Right lobe of liver (tissue), 6 donors: ENCODE measurements around the gene SNAI1. TPM values are rescaled to one million over a fixed set of nuclear protein-coding genes. Genes with fewer than 3 reads are reported as not detected.

ENCODE experiments used
- ATAC-seq, 4 donors: fragments of 200-7000 bp; cut with Tn5 transposase; one replicate each; pipeline ENCODE4 v1.9.1; 2020; ENCODE audit warnings: mild to moderate bottlenecking in 4 of 4, moderate library complexity in 4 of 4
- DNase-seq, 3 donors: peaks; one replicate each; pipeline ENCODE4 v3.0.0-alpha.2; 2020
- H3K27ac ChIP-seq, 3 donors: fragments of 200-600 bp; one replicate each; pipeline ENCODE4 v1.8.0; 2022
- H3K27me3 ChIP-seq, 2 donors: fragments of 200-600 bp; one replicate each; pipeline ENCODE4 v1.8.0; 2022
- H3K36me3 ChIP-seq, 4 donors: fragments of 200-600 bp; sonication (generic) in 1 of 4; one replicate each; pipeline versions ENCODE4 v1.5.1 to v1.8.0; 2017 to 2022; ENCODE audit warnings: control low read depth in 1 of 4
- H3K4me1 ChIP-seq, 4 donors: fragments of 200-600 bp; sonication (generic) in 1 of 4; one replicate each; pipeline versions ENCODE4 v1.5.1 to v1.8.0; 2017 to 2022; ENCODE audit warnings: control low read depth in 1 of 4
- H3K4me3 ChIP-seq, 3 donors: fragments of 200-600 bp; one replicate each; pipeline ENCODE4 v1.8.0; 2022
- H3K9me3 ChIP-seq, 4 donors: fragments of 200-600 bp; sonication (generic) in 1 of 4; one replicate each; pipeline versions ENCODE4 v1.5.1 to v1.8.0; 2017 to 2022; ENCODE audit warnings: control low read depth in 1 of 4
- CTCF ChIP-seq, 4 donors: fragments of 200-600 bp in 3 of 4; fragments of 450-650 bp in 1 of 4; IDR thresholded peaks; one replicate each; pipeline versions ENCODE4 v1.5.1 to v1.8.0; 2016 to 2022; ENCODE audit warnings: antibody characterized with exemption in 4 of 4, mild to moderate bottlenecking in 2 of 4
- POLR2A ChIP-seq: fragments of 450-650 bp; IDR thresholded peaks from one replicate; pipeline ENCODE4 v1.6.1; 2017; ENCODE audit warnings: antibody characterized with exemption, mild to moderate bottlenecking
- WGBS: methylation state at CpG from one replicate; pipeline ENCODE4 v1.1.6; 2018; ENCODE audit warnings: low coverage, low lambda C conversion rate; ENCODE audit not compliant: insufficient coverage; ENCODE audit errors: missing lambda C conversion rate; 5-methylcytosine and 5-hydroxymethylcytosine counted together
- intact Hi-C, 2 donors: fragments of 100-400 bp; cut with DNase I; formaldehyde crosslinking; loops; one replicate each; pipeline versions ENCODE4 v1.11.2 to v1.14.1; 2022
- total RNA-seq, 6 experiments: library from RNA; depleted of rRNA in 2 of 6; stranded (reverse); fragments of >200 nt in 2 of 6; fragmentation: NEBNext Ultra II Directional in 3 of 6; extraction: Animal tissue kit (Norgen Biotek cat#: 25700) in 3 of 6; gene quantifications; one replicate each; pipeline versions ENCODE4 v1.1.0 to v1.2.4, GENCODE V29; 2016 to 2023
- donor health status: DM: no; HTN: yes; CAD: no.
- donor health status: DM: no; HTN: no; CAD: no.
- donor health status: DM: no; HTN: no; CAD: no.
- donor health status: DM: no; HTN: yes; CAD: no.
- donor health status: DM: no; HTN: yes; CAD: no.

The SNAI1 gene
- total RNA-seq, 6 experiments from 2014 or later, result 0.73 to 1.9 (median 1.1) TPM

DNA sequence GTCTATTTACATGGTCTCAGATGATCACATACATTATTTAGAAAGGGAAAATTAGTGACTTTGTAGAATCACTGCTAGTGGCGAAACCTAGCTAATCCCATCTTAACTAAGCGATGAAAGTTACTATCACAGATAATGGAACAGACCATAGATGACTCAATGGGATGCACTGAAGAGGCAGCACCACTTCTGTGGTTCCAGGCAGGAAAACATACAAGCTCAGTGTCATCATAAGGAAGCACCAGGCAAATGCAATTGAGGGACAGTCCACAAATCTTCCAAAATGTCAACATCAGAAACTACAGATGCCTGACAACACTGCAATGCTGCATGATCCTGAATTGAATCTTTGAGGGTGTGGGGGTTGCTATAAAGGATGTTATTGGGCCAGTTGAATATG, 15.9 kb upstream of the SNAI1 start:
- Histone ChIP-seq H3K4me1 (no peaks in the 10 kb centered on the region), H3K4me3 (no peak overlapping the region), H3K27ac (no peak overlapping the region), H3K9me3 (no peaks in the 10 kb centered on the region), H3K36me3 (no peaks in the 10 kb centered on the region), H3K27me3 (no peaks in the 10 kb centered on the region)
- ATAC-seq, result no peak
- intact Hi-C loops, result no loop called here
- WGBS, result 100% methylated on average over 2 of the region's 2 CpGs
- no peak for DNase-seq
- TF ChIP-seq POLR2A (no peak), CTCF (IDR thresholded peaks at IDR 0.05) (no peak)

DNA sequence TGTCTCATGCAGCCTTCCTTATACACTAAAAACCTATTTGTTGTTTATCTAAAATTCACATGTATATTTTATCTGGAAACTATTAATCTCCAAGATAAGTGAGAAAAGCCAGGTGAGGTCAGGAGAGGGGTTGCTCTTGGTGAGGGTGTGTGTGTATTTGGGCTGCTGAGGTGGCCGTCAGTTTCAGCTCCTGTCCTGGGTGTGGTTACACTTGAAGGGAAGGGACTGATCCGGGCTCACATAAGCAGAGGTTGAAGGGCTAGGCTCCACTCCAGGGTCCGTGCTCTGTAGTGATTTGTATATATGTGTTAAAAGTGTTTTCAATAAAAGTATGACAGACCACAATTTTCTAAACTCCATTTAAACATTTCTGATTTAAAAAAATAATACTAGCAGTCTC, 13.5 kb upstream of the SNAI1 start:
- no peak for ATAC-seq

GRCh38 chr20:49969946-49970345, 12.8 kb upstream of the SNAI1 start:
- intact Hi-C loops, result loop anchor here in 1 of 2 donors (10.0 kb wide), 1 partner anchor 205 kb away; no protein-coding TSS in a partner anchor
- no peak overlapping the region for H3K27ac ChIP-seq
- H3K36me3 ChIP-seq, result no peaks in the 10 kb centered on the region
- no peaks in the 10 kb centered on the region for H3K4me1 ChIP-seq
- DNase-seq (no peak), ATAC-seq (no peak)
- H3K27me3 ChIP-seq, result no peaks in the 10 kb centered on the region
- H3K9me3 ChIP-seq, result no peaks in the 10 kb centered on the region
- no peak overlapping the region for H3K4me3 ChIP-seq
- WGBS, result 36% methylated on average over 3 of the region's 5 CpGs
- no peak for TF ChIP-seq POLR2A
- TF ChIP-seq CTCF (IDR thresholded peaks at IDR 0.05), result no peak

More for the DNA sequence above, 13.5 kb upstream of the SNAI1 start:
- Histone ChIP-seq H3K9me3 (no peaks in the 10 kb centered on the region), H3K4me3 (no peak overlapping the region), H3K27me3 (no peaks in the 10 kb centered on the region), H3K36me3 (no peaks in the 10 kb centered on the region), H3K4me1 (no peaks in the 10 kb centered on the region), H3K27ac (no peak overlapping the region)
- WGBS, result 66% methylated on average over 3 of the region's 3 CpGs
- no peak for DNase-seq
- TF ChIP-seq CTCF (IDR thresholded peaks at IDR 0.05), result no peak
- TF ChIP-seq POLR2A, result no peak
- intact Hi-C loops, result no loop called here

DNA sequence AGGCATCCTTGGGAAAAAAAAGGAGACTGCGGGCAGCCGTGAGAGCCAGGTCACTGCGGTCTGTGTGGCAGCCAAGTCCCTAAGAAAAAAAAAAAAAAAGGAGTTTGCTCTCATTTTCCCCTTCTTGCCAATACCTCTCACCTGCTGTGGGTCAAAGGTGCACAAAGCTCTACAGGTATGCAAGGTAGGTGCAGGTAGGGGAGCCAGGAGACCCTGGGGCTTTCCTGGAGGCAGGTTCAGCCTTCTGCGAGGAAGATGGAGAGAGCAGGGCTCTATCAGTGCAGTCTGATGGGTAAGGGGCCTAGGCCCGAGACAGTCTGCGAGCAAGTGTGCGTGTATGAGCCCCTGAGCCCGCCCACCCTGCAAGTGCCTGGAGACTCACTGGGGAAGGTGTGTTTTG, 12.3 kb upstream of the SNAI1 start:
- H3K36me3 ChIP-seq, result no peaks in the 10 kb centered on the region
- DNase-seq, result no peak
- H3K9me3 ChIP-seq, result no peaks in the 10 kb centered on the region
- ATAC-seq, result no peak
- intact Hi-C loops, result loop anchor here in 1 of 2 donors (10.0 kb wide), 1 partner anchor 204 kb away; no protein-coding TSS in a partner anchor
- no peaks in the 10 kb centered on the region for H3K4me1 ChIP-seq
- WGBS, result 80% methylated on average over 1 of the region's 8 CpGs
- TF ChIP-seq CTCF (IDR thresholded peaks at IDR 0.05) (no peak), POLR2A (no peak)
- H3K27me3 ChIP-seq, result no peaks in the 10 kb centered on the region
- H3K27ac ChIP-seq, result no peak overlapping the region
- H3K4me3 ChIP-seq, result no peak overlapping the region

- Histone ChIP-seq H3K4me1 (peaks cover 0 to 3% (median 0%) of the 10 kb centered on the region in 4 donors), H3K9me3 (no peaks in the 10 kb centered on the region), H3K36me3 (no peaks in the 10 kb centered on the region), H3K27me3 (no peaks in the 10 kb centered on the region), H3K27ac (no peak overlapping the region), H3K4me3 (no peak overlapping the region)
- TF ChIP-seq POLR2A (no peak), CTCF (IDR thresholded peaks at IDR 0.05) (no peak)
- intact Hi-C loops, result loop anchor here in 1 of 2 donors (10.0 kb wide), 1 partner anchor 201 kb away; no protein-coding TSS in a partner anchor
- ATAC-seq (no peak), DNase-seq (no peak)
- 63% methylated on average over 2 of the region's 4 CpGs for WGBS
Measured at GRCh38 chr20:49973981-49974380, 8.8 kb upstream of the SNAI1 start.
